Endothelial cell of umbilical vein (primary cell): ENCODE data around the gene SLFN14.

ENCODE experiments used
- CTCF ChIP-seq, 2 donors: IDR thresholded peaks; 1 replicate in 1 of 2; 2 replicates in 1 of 2; pipeline ENCODE4 v1.5.1; 2011; ENCODE audit warnings: low read length in 2 of 2, mild to moderate bottlenecking in 2 of 2, moderate library complexity in 2 of 2, control low read depth in 1 of 2, inconsistent platforms in 1 of 2, low read depth in 1 of 2; ENCODE audit not compliant: insufficient read depth in 1 of 2; ENCODE audit errors: extremely low read depth in 1 of 2
- EZH2 ChIP-seq: IDR thresholded peaks from 2 replicates; pipeline ENCODE4 v1.6.1; 2012; ENCODE audit warnings: borderline replicate concordance, low read depth, mild to moderate bottlenecking, moderate library complexity, low read length, inconsistent platforms; ENCODE audit not compliant: severe bottlenecking
- FOS ChIP-seq: IDR thresholded peaks from 2 replicates; pipeline ENCODE4 v1.6.1; 2011; ENCODE audit warnings: mild to moderate bottlenecking, low read length, moderate library complexity, borderline replicate concordance; ENCODE audit not compliant: insufficient read depth
- GATA2 ChIP-seq: IDR thresholded peaks from 2 replicates; pipeline ENCODE4 v1.7.0; 2011; ENCODE audit warnings: low read depth, mild to moderate bottlenecking, moderate library complexity, mixed read lengths, low read length; ENCODE audit not compliant: insufficient read length, insufficient read depth
- MAX ChIP-seq: IDR thresholded peaks from 2 replicates; pipeline ENCODE4 v1.6.1; 2011; ENCODE audit not compliant: insufficient read depth, insufficient read length
- MYC ChIP-seq: IDR thresholded peaks from one replicate; pipeline ENCODE4 v1.6.1; 2011; ENCODE audit warnings: mild to moderate bottlenecking, low read depth, low read length
- POLR2A ChIP-seq: IDR thresholded peaks from 2 replicates; pipeline ENCODE4 v1.6.1; 2012; ENCODE audit warnings: low read depth, mild to moderate bottlenecking, control low read depth, low read length
- POLR2AphosphoS5 ChIP-seq: IDR thresholded peaks from 2 replicates; pipeline ENCODE4 v1.6.1; 2012; ENCODE audit warnings: low read depth, mild to moderate bottlenecking, control low read depth, low read length, moderate library complexity; ENCODE audit not compliant: insufficient read depth

GRCh38 chr17:35578197-35578928 lies 17.7 kb upstream of the SLFN14 start, which contains the start of gene PEX12:
- TF ChIP-seq POLR2A = peak; percentile 94
- peak; percentile 94 for TF ChIP-seq POLR2AphosphoS5
- no peak for TF ChIP-seq CTCF (IDR thresholded peaks at IDR 0.05; ENCODE audit: extremely low read depth in 1 of 2, insufficient read depth in 1 of 2, low read depth in 1 of 2, low read length in 2 of 2)
- TF ChIP-seq EZH2 = no peak
- no peak for TF ChIP-seq FOS
- no peak for TF ChIP-seq MAX
- TF ChIP-seq MYC = no peak
- TF ChIP-seq GATA2 = no peak
